Measurements from ENCODE around the gene PYGB.

GRCh38 chr20:25277941-25278521 is 30.1 kb downstream of the PYGB start:
- TF ChIP-seq, protein P1, sequence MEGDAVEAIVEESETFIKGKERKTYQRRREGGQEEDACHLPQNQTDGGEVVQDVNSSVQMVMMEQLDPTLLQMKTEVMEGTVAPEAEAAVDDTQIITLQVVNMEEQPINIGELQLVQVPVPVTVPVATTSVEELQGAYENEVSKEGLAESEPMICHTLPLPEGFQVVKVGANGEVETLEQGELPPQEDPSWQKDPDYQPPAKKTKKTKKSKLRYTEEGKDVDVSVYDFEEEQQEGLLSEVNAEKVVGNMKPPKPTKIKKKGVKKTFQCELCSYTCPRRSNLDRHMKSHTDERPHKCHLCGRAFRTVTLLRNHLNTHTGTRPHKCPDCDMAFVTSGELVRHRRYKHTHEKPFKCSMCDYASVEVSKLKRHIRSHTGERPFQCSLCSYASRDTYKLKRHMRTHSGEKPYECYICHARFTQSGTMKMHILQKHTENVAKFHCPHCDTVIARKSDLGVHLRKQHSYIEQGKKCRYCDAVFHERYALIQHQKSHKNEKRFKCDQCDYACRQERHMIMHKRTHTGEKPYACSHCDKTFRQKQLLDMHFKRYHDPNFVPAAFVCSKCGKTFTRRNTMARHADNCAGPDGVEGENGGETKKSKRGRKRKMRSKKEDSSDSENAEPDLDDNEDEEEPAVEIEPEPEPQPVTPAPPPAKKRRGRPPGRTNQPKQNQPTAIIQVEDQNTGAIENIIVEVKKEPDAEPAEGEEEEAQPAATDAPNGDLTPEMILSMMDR (conservative IDR thresholded peaks at IDR 0.05) = no peak
- no peak for TF ChIP-seq ZFX (IDR thresholded peaks at IDR 0.05)

All from C4-2B (cell line).